Thymus (tissue), 11 donors: ENCODE measurements around the gene EDN2. TPM values are rescaled to one million over a fixed set of nuclear protein-coding genes. Genes with fewer than 3 reads are reported as not detected.

Experiments used
- DNase-seq, 9 donors: peaks; one replicate each; pipeline ENCODE4 v3.0.0-alpha.2; 2013; ENCODE audit warnings: low spot score in 9 of 9, low read depth in 6 of 9, missing footprints in 1 of 9
- H3K27ac ChIP-seq, 2 donors: one replicate each; pipeline ENCODE4 v1.5.1; 2013; ENCODE audit warnings: control low read depth in 1 of 2, low read depth in 1 of 2, low read length in 1 of 2, mild to moderate bottlenecking in 1 of 2, moderate library complexity in 1 of 2
- H3K27me3 ChIP-seq, 2 donors: one replicate each; pipeline ENCODE4 v1.5.1; 2013; ENCODE audit warnings: low read length in 1 of 2; ENCODE audit not compliant: control insufficient read depth in 2 of 2, insufficient read depth in 1 of 2
- H3K36me3 ChIP-seq, 2 donors: one replicate each; pipeline ENCODE4 v1.5.1; 2013; ENCODE audit warnings: low read length in 1 of 2, mild to moderate bottlenecking in 1 of 2, moderate library complexity in 1 of 2; ENCODE audit not compliant: control insufficient read depth in 2 of 2, insufficient read depth in 2 of 2
- H3K4me1 ChIP-seq, 2 donors: one replicate each; pipeline ENCODE4 v1.5.1; 2013; ENCODE audit warnings: low read length in 2 of 2; ENCODE audit not compliant: control insufficient read depth in 2 of 2, insufficient read depth in 2 of 2
- H3K4me3 ChIP-seq, 2 donors: one replicate each; pipeline ENCODE4 v1.5.1; 2013; ENCODE audit warnings: low read length in 2 of 2, control low read depth in 1 of 2, mild to moderate bottlenecking in 1 of 2
- H3K9me3 ChIP-seq, 2 donors: one replicate each; pipeline ENCODE4 v1.5.1; 2013; ENCODE audit warnings: low read length in 1 of 2, mild to moderate bottlenecking in 1 of 2; ENCODE audit not compliant: control insufficient read depth in 2 of 2, insufficient read depth in 1 of 2
- WGBS: extraction: QIAGEN DNeasy Blood & Tissue Kit; methylation state at CpG from one replicate; pipeline ENCODE4 v1.1.7; 2013; 5-methylcytosine and 5-hydroxymethylcytosine counted together
- polyA plus RNA-seq: library from polyadenylated mRNA; stranded (reverse); fragments of 200-250 nt; gene quantifications from one replicate; pipeline ENCODE4 v1.2.3, GENCODE V29; 2013
- total RNA-seq: library from RNA; stranded (reverse); fragments of 120-200 nt; gene quantifications from one replicate; pipeline ENCODE4 v1.2.4, GENCODE V29; 2013
- donor health status: healthy.

EDN2 gene
- total and polyA plus RNA-seq, 2 donors = 0.14 to 1.0 TPM

GRCh38 chr1:41519667-41520066, 35.2 kb upstream of the EDN2 start:
- 76% methylated on average over 5 of the region's 5 CpGs for WGBS
- Histone ChIP-seq H3K36me3 (peaks cover 42 to 68% of the 10 kb centered on the region in 2 donors), H3K27ac (no peak overlapping the region), H3K4me1 (peaks cover 2 to 5% of the 10 kb centered on the region in 2 donors), H3K4me3 (no peak overlapping the region), H3K9me3 (no peaks in the 10 kb centered on the region), H3K27me3 (no peaks in the 10 kb centered on the region)
- DNase-seq = no peak

- Histone ChIP-seq H3K36me3 (peaks cover 35 to 71% of the 10 kb centered on the region in 2 donors), H3K27me3 (no peaks in the 10 kb centered on the region), H3K9me3 (no peaks in the 10 kb centered on the region), H3K4me1 (peaks cover 2 to 5% of the 10 kb centered on the region in 2 donors), H3K27ac (no peak overlapping the region), H3K4me3 (no peak overlapping the region)
- 93% methylated on average over 5 of the region's 5 CpGs for WGBS
- DNase-seq = no peak
These were observed 34.0 kb upstream of the EDN2 start for GRCh38 chr1:41518471-41518870.

GRCh38 chr1:41517062-41517438, 32.6 kb upstream of the EDN2 start:
- Histone ChIP-seq H3K36me3 (peaks cover 41 to 72% of the 10 kb centered on the region in 2 donors), H3K4me3 (no peak overlapping the region), H3K27ac (no peak overlapping the region), H3K4me1 (peaks cover 2 to 5% of the 10 kb centered on the region in 2 donors), H3K9me3 (no peaks in the 10 kb centered on the region), H3K27me3 (no peaks in the 10 kb centered on the region)
- 89% methylated on average over 3 of the region's 3 CpGs for WGBS
- DNase-seq = no peak

DNA sequence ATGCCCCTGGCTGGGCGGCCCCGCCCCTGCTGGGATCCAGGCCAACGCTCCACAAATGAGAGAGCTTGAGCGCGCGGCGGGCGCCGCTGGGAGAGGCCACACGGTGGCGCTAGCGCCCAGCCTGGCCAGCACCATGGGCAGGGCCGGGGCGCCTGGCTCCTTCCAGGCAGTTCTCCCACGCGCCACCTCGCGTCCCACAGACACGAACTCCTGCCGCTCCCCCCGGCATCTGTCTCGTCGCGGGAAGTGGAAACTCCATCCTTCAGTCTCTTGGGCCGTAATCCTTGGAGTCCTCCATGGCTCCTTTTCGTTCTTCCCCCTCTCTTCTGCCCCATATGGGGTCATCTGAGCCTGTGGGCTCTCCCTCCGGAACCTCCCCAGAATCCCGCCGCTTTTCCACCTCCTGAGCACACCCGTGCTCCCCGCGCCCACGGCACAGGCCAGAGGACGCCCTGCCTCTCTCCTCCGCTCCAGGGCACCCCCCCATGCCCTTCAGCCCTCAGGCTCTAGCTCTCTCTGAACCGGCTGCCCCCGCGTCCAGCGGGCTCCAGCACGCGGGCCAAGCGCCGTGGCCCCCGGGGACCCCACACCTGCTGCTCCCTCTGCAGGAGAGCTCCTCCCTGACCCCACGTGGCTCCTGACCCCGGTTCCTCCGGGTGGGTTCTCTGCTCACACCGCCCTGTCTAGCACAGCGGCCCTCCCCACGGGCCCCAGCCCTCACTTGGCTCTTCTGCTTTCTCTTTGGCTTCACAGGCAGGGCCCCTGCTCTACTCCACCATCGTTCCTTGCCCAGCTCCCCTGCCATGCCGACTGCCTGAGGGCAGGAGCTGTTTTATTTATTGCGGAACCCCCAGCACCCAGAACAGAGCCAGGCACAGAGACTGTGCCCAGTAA, 31.9 kb upstream of the EDN2 start:
- peak; percentile 23 to 76 (median 54) for DNase-seq
- H3K27me3 ChIP-seq = no peaks in the 10 kb centered on the region
- H3K4me3 ChIP-seq = no peak overlapping the region
- WGBS = 34% methylated on average over 53 of the region's 53 CpGs
- H3K36me3 ChIP-seq = peaks cover 40 to 72% of the 10 kb centered on the region in 2 donors
- no peaks in the 10 kb centered on the region for H3K9me3 ChIP-seq
- peaks cover 2 to 5% of the 10 kb centered on the region in 2 donors for H3K4me1 ChIP-seq
- no peak overlapping the region for H3K27ac ChIP-seq

DNA sequence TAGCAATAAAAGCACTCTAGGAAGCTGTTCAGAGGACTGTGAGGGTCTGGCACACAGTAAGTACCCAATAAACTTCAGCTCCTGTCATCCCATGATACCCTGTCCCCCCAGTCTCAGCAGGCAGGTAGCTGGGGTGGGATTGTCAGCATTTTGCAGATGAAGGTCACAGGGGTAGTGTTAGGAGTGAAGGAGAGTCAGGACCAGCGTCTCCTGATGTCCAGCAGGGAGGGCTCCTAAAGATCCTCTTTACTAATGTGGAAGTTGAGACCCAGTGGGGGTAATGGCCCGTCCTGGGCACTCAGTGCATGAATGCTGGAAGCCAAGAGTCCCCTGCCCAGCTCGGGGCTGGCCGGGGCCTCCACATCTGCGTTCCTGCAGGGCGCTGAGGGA, 31.3 kb upstream of the EDN2 start:
- H3K36me3 ChIP-seq = peaks cover 40 to 72% of the 10 kb centered on the region in 2 donors
- no peak overlapping the region for H3K4me3 ChIP-seq
- H3K9me3 ChIP-seq = no peaks in the 10 kb centered on the region
- no peak overlapping the region for H3K27ac ChIP-seq
- H3K4me1 ChIP-seq = peaks cover 2 to 5% of the 10 kb centered on the region in 2 donors
- H3K27me3 ChIP-seq = no peaks in the 10 kb centered on the region
- 35% methylated on average over 6 of the region's 6 CpGs for WGBS
- no peak for DNase-seq

DNA sequence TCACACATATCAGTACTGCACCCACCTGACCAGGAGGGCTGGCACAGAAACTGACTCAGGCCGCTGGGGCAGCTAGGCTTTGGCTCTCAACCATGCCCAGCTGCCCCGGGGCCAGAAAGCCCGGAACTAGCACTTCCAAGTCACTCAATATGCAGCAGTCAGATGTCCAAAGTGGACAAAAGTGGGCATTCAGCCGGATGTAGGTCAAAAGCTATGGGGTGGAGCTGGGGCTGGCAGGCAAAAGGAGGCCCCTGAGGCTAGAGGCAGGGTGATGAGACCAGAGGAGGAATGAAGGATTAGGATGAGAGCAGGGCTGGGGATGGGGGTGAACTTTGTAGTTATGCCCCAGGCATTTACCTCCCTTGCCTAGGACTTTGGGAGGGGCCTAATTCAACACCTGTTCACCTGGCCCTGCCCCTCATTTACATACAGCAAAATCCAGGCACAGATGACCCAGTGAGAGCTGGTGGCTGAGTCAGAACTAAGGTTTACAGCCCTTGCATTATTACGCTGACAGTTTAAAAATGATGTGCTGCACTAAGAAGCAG, 30.7 kb upstream of the EDN2 start:
- DNase-seq = no peak
- H3K4me3 ChIP-seq = no peak overlapping the region
- no peaks in the 10 kb centered on the region for H3K9me3 ChIP-seq
- 88% methylated on average over 5 of the region's 5 CpGs for WGBS
- no peaks in the 10 kb centered on the region for H3K27me3 ChIP-seq
- peaks cover 40 to 71% of the 10 kb centered on the region in 2 donors for H3K36me3 ChIP-seq
- no peak overlapping the region for H3K27ac ChIP-seq
- peaks cover 2 to 5% of the 10 kb centered on the region in 2 donors for H3K4me1 ChIP-seq

DNA sequence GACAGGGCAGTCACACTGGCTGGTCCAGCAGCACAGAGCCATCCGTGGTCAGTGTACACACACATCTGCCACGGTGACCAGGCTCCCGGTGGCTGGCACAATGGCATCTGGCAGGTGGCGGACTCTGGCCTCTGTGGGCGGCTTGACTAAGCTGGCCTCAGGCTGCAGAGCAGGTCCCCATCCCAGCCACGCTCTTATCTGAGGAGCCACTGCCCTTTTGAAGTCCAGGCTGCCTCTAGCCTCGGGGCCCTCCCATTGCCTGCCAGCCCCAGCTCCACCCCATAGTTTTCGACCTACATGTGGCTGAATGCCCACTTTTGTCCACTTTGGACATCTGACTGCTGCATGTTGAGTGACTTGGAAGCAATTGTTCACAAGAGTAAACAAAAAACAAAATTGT, 29.9 kb upstream of the EDN2 start:
- no peak overlapping the region for H3K27ac ChIP-seq
- H3K4me1 ChIP-seq = peaks cover 2 to 5% of the 10 kb centered on the region in 2 donors
- 98% methylated on average over 8 of the region's 8 CpGs for WGBS
- DNase-seq = no peak
- H3K4me3 ChIP-seq = no peak overlapping the region
- H3K9me3 ChIP-seq = no peaks in the 10 kb centered on the region
- no peaks in the 10 kb centered on the region for H3K27me3 ChIP-seq
- peaks cover 43 to 66% of the 10 kb centered on the region in 2 donors for H3K36me3 ChIP-seq

DNA sequence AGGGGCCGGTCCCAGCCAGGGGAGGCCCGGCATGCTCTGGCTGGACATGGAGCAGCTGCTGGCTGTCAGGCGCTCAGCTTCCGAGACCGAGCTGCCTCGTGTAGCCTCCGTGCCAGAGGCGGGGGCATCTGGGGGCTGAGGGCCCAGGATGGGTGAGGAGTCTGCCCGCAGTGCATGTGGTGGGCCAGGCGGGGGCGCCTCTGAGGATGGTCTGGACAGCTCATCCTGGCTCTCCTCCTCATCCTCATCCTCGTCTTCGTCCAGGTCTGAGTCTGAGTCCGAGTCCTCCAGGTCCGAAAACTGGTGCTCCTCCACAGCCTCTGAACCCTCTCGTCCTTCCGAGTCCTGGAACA, 28.9 kb upstream of the EDN2 start:
- peaks cover 41 to 63% of the 10 kb centered on the region in 2 donors for H3K36me3 ChIP-seq
- WGBS = 94% methylated on average over 17 of the region's 17 CpGs
- H3K27me3 ChIP-seq = no peaks in the 10 kb centered on the region
- H3K4me1 ChIP-seq = peaks cover 2 to 5% of the 10 kb centered on the region in 2 donors
- no peak overlapping the region for H3K4me3 ChIP-seq
- DNase-seq = no peak
- no peak overlapping the region for H3K27ac ChIP-seq
- no peaks in the 10 kb centered on the region for H3K9me3 ChIP-seq

DNA sequence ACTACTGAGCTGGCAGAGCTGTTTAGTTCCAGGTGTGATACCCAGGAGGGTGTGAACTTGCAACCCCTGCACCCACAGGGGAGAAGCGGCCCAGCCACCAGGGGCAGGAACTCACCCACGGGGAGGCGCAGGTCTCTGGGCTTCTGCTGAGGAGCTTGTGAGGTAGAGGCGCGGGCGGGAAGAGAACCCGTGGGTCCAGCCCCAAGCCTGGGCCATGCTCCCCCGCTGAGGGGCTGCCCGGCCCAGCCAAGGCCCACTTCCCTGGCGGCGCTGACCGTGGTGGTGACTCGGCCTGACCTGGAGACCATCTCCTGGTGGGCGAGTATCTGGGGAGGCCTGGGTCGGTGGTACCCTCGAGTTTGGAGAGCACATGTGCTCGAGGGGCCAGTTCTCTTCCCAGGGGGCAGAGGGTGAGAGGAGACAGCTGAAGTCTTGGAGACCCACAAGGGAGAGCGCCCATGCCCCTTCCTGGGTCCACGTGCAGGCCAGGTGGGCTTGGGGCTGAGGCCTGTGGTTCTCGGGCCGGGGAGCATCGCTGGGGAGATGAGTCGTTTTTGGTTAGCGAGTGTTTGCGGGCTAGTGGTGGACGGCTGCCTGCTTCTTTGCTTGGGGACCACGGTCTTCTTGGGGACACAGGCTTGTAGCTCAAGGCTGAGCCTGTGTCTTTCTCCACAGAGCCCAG, 28.4 kb upstream of the EDN2 start:
- no peaks in the 10 kb centered on the region for H3K9me3 ChIP-seq
- H3K36me3 ChIP-seq = peaks cover 36 to 63% of the 10 kb centered on the region in 2 donors
- peaks cover 2 to 5% of the 10 kb centered on the region in 2 donors for H3K4me1 ChIP-seq
- WGBS = 94% methylated on average over 27 of the region's 27 CpGs
- no peak overlapping the region for H3K27ac ChIP-seq
- DNase-seq = no peak
- no peaks in the 10 kb centered on the region for H3K27me3 ChIP-seq
- H3K4me3 ChIP-seq = no peak overlapping the region
